Activated T-cell treated with anti-CD3 and anti-CD28 coated beads, Interleukin-2, amount 50 U/mL, for 4 hours (primary cell): ENCODE results near the gene MYO1D. TPM values are rescaled to one million over a fixed set of nuclear protein-coding genes. Genes with fewer than 3 reads are reported as not detected.
"Not testable (repeated sequence)": the region's sequence is repeated elsewhere in the genome, so short reads cannot be mapped to it uniquely, and the experiment has no call there.

Experiments
- ATAC-seq, 2 donors: fragments of 200-7000 bp; cut with Tn5 transposase; one replicate each; pipeline ENCODE4 v1.10.0; 2021
- DNase-seq: peaks from one replicate; pipeline ENCODE4 v3.0.0-alpha.2; 2020
- H3K27me3 Mint-ChIP-seq: one replicate; pipeline ENCODE4 v1.8.0; 2021; ENCODE audit warnings: low read depth, mixed read lengths
- H3K36me3 Mint-ChIP-seq: one replicate; pipeline ENCODE4 v1.8.0; 2022; ENCODE audit warnings: mixed read lengths; ENCODE audit not compliant: insufficient read depth
- H3K4me1 Mint-ChIP-seq: one replicate; pipeline ENCODE4 v1.8.0; 2021; ENCODE audit warnings: low read depth, mixed read lengths
- H3K4me3 Mint-ChIP-seq: one replicate; pipeline ENCODE4 v1.8.0; 2021; ENCODE audit warnings: mild to moderate bottlenecking, moderate library complexity, mixed read lengths
- H3K9me3 Mint-ChIP-seq: one replicate; pipeline ENCODE4 v1.8.0; 2021; ENCODE audit warnings: mixed read lengths
- total RNA-seq, 3 donors: library from RNA; stranded (reverse); gene quantifications; one replicate each; pipeline ENCODE4 v1.2.1, GENCODE V29; 2021

Gene MYO1D
- total RNA-seq, 3 donors from 2014 or later: 8.5 to 14.6 (median 10.6) TPM

- no peak for DNase-seq
- H3K36me3 Mint-ChIP-seq: no peaks in the 10 kb centered on the region
- peaks cover 18% of the 10 kb centered on the region for H3K27me3 Mint-ChIP-seq
- no peaks in the 10 kb centered on the region for H3K9me3 Mint-ChIP-seq
- ATAC-seq: no peak
- no peak overlapping the region for H3K4me3 Mint-ChIP-seq
- peaks cover 11% of the 10 kb centered on the region for H3K4me1 Mint-ChIP-seq
Observed at GRCh38 chr17:32827227-32827626, 49.7 kb downstream of the MYO1D start.

- Mint-ChIP-seq H3K27me3 (peaks cover 18% of the 10 kb centered on the region), H3K36me3 (no peaks in the 10 kb centered on the region), H3K4me3 (no peak overlapping the region), H3K4me1 (peaks cover 11% of the 10 kb centered on the region), H3K9me3 (no peaks in the 10 kb centered on the region)
- DNase-seq: no peak
- ATAC-seq: no peak
Observed at GRCh38 chr17:32826076-32826475, 50.8 kb downstream of the MYO1D start.

GRCh38 chr17:32824334-32824733 is 52.6 kb downstream of the MYO1D start:
- no peak for ATAC-seq
- H3K36me3 Mint-ChIP-seq: no peaks in the 10 kb centered on the region
- no peaks in the 10 kb centered on the region for H3K9me3 Mint-ChIP-seq
- no peak for DNase-seq
- peaks cover 10% of the 10 kb centered on the region for H3K4me1 Mint-ChIP-seq
- peaks cover 26% of the 10 kb centered on the region for H3K27me3 Mint-ChIP-seq
- H3K4me3 Mint-ChIP-seq: no peak overlapping the region

GRCh38 chr17:32822996-32823395 is 53.9 kb downstream of the MYO1D start:
- DNase-seq (no peak), ATAC-seq (no peak)
- Mint-ChIP-seq H3K36me3 (no peaks in the 10 kb centered on the region), H3K4me3 (peak overlapping the region; percentile 16), H3K27me3 (peaks cover 26% of the 10 kb centered on the region), H3K9me3 (no peaks in the 10 kb centered on the region), H3K4me1 (peaks cover 4% of the 10 kb centered on the region)

- not testable (repeated sequence) for DNase-seq, H3K4me1 Mint-ChIP-seq, H3K36me3 Mint-ChIP-seq, H3K9me3 Mint-ChIP-seq, H3K4me3 Mint-ChIP-seq
- peaks cover 26% of the 10 kb centered on the region for H3K27me3 Mint-ChIP-seq
- peak in 1 of 2 donors; percentile 48 for ATAC-seq
Observed at GRCh38 chr17:32821987-32822934, 54.7 kb downstream of the MYO1D start.

- H3K4me1 Mint-ChIP-seq: peaks cover 2% of the 10 kb centered on the region
- DNase-seq (no peak), ATAC-seq (no peak)
- H3K36me3 Mint-ChIP-seq: no peaks in the 10 kb centered on the region
- peaks cover 22% of the 10 kb centered on the region for H3K27me3 Mint-ChIP-seq
- H3K9me3 Mint-ChIP-seq: no peaks in the 10 kb centered on the region
- H3K4me3 Mint-ChIP-seq: no peak overlapping the region
Observed at GRCh38 chr17:32820440-32820839, 56.5 kb downstream of the MYO1D start.

GRCh38 chr17:32819787-32820186 is 57.1 kb downstream of the MYO1D start:
- Mint-ChIP-seq H3K4me3 (no peak overlapping the region), H3K9me3 (no peaks in the 10 kb centered on the region), H3K4me1 (peaks cover 2% of the 10 kb centered on the region), H3K36me3 (no peaks in the 10 kb centered on the region), H3K27me3 (peaks cover 22% of the 10 kb centered on the region)
- DNase-seq: no peak
- ATAC-seq: no peak

GRCh38 chr17:32819035-32819434 is 57.9 kb downstream of the MYO1D start:
- Mint-ChIP-seq H3K9me3 (no peaks in the 10 kb centered on the region), H3K4me1 (peaks cover 2% of the 10 kb centered on the region), H3K27me3 (peaks cover 17% of the 10 kb centered on the region), H3K36me3 (no peaks in the 10 kb centered on the region), H3K4me3 (no peak overlapping the region)
- ATAC-seq (no peak), DNase-seq (no peak)

GRCh38 chr17:32815460-32815859 is 61.5 kb downstream of the MYO1D start:
- DNase-seq (no peak), ATAC-seq (no peak)
- no peaks in the 10 kb centered on the region for H3K4me1 Mint-ChIP-seq
- H3K9me3 Mint-ChIP-seq: no peaks in the 10 kb centered on the region
- H3K27me3 Mint-ChIP-seq: peaks cover 5% of the 10 kb centered on the region
- H3K36me3 Mint-ChIP-seq: no peaks in the 10 kb centered on the region
- H3K4me3 Mint-ChIP-seq: no peak overlapping the region

- no peaks in the 10 kb centered on the region for H3K9me3 Mint-ChIP-seq
- peaks cover 2% of the 10 kb centered on the region for H3K4me1 Mint-ChIP-seq
- no peak overlapping the region for H3K4me3 Mint-ChIP-seq
- no peaks in the 10 kb centered on the region for H3K36me3 Mint-ChIP-seq
- DNase-seq: no peak
- peak in 1 of 2 donors; percentile 58 for ATAC-seq
- H3K27me3 Mint-ChIP-seq: peaks cover 2% of the 10 kb centered on the region
Observed at GRCh38 chr17:32814836-32815235, 62.1 kb downstream of the MYO1D start.

- Mint-ChIP-seq H3K36me3 (no peaks in the 10 kb centered on the region), H3K4me3 (no peak overlapping the region), H3K9me3 (no peaks in the 10 kb centered on the region), H3K27me3 (no peaks in the 10 kb centered on the region), H3K4me1 (peaks cover 4% of the 10 kb centered on the region)
- no peak for DNase-seq
- no peak for ATAC-seq
Observed at GRCh38 chr17:32813021-32813420, 63.9 kb downstream of the MYO1D start.

GRCh38 chr17:32810690-32811089 is 66.2 kb downstream of the MYO1D start:
- H3K27me3 Mint-ChIP-seq: no peaks in the 10 kb centered on the region
- H3K4me1 Mint-ChIP-seq: peaks cover 6% of the 10 kb centered on the region
- ATAC-seq (no peak), DNase-seq (no peak)
- no peaks in the 10 kb centered on the region for H3K9me3 Mint-ChIP-seq
- no peak overlapping the region for H3K4me3 Mint-ChIP-seq
- H3K36me3 Mint-ChIP-seq: no peaks in the 10 kb centered on the region

GRCh38 chr17:32807577-32807976 is 69.3 kb downstream of the MYO1D start:
- H3K9me3 Mint-ChIP-seq: no peaks in the 10 kb centered on the region
- no peaks in the 10 kb centered on the region for H3K36me3 Mint-ChIP-seq
- no peak for DNase-seq
- H3K27me3 Mint-ChIP-seq: no peaks in the 10 kb centered on the region
- H3K4me3 Mint-ChIP-seq: no peak overlapping the region
- peaks cover 6% of the 10 kb centered on the region for H3K4me1 Mint-ChIP-seq
- peak in 1 of 2 donors; percentile 60 for ATAC-seq

GRCh38 chr17:32806646-32807045 is 70.3 kb downstream of the MYO1D start:
- DNase-seq: no peak
- H3K27me3 Mint-ChIP-seq: no peaks in the 10 kb centered on the region

More at GRCh38 chr17:32806646-32807045, 70.3 kb downstream of the MYO1D start:
- Mint-ChIP-seq H3K4me1 (peaks cover 6% of the 10 kb centered on the region), H3K4me3 (no peak overlapping the region), H3K36me3 (no peaks in the 10 kb centered on the region), H3K9me3 (no peaks in the 10 kb centered on the region)
- ATAC-seq: no peak
